Measurements from ENCODE around the gene CACNA1I. TPM values are rescaled to one million over a fixed set of nuclear protein-coding genes. Genes with fewer than 3 reads are reported as not detected.
"Not testable (repeated sequence)": the region's sequence is repeated elsewhere in the genome, so short reads cannot be mapped to it uniquely, and the experiment has no call there.

The CACNA1I gene
- 0.40 TPM for total RNA-seq

DNA sequence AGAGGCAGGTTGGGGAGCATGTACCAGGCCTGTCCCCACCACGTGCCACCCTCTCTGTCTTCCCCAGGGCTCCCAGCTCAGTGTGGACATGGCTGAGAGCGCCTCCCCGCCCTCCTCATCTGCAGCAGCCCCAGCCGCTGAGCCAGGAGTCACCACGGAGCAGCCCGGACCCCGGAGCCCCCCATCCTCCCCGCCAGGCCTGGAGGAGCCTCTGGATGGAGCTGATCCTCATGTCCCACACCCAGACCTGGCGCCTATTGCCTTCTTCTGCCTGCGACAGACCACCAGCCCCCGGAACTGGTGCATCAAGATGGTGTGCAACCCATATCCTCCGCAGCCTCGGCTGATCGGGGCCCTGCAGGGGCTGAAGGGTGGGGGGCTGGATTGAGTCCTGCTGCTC, at the start of gene CACNA1I:
Gene CACNA1I, plus strand, starts transcription at position 89 of the 400 bp plus-strand sequence. Its CDS starts 0 bp downstream, at position 89.
- DNase-seq (ENCODE audit: low spot score) (no peak), ATAC-seq (no peak)
- intact Hi-C loops (cut with DNase I), result no loop called here

DNA sequence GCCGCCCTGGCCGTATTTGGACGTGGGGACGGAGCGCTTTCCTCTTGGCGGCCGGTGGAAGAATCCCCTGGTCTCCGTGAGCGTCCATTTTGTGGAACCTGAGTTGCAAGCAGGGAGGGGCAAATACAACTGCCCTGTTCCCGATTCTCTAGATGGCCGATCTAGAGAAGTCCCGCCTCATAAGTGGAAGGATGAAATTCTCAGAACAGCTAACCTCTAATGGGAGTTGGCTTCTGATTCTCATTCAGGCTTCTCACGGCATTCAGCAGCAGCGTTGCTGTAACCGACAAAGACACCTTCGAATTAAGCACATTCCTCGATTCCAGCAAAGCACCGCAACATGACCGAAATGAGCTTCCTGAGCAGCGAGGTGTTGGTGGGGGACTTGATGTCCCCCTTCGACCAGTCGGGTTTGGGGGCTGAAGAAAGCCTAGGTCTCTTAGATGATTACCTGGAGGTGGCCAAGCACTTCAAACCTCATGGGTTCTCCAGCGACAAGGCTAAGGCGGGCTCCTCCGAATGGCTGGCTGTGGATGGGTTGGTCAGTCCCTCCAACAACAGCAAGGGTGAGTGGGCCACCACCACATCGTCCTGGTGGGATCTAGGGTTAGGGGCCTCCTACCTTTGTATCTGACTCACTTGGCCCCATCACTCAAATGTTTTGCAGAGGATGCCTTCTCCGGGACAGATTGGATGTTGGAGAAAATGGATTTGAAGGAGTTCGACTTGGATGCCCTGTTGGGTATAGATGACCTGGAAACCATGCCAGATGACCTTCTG, 49.3 kb upstream of the CACNA1I start:
- intact Hi-C loops (cut with DNase I), result loop anchor here (10.0 kb wide), 2 partner anchors 116 to 346 kb away; no protein-coding TSS in a partner anchor
- DNase-seq (ENCODE audit: low spot score); ATAC-seq: not testable (repeated sequence)

GRCh38 chr22:39522091-39522490, 48.5 kb upstream of the CACNA1I start:
- DNase-seq (ENCODE audit: low spot score); ATAC-seq: not testable (repeated sequence)
- intact Hi-C loops (cut with DNase I), result loop anchor here (10.0 kb wide), 2 partner anchors 117 to 347 kb away; no protein-coding TSS in a partner anchor

GRCh38 chr22:39522567-39523300, 47.8 kb upstream of the CACNA1I start:
- no peak for ATAC-seq
- intact Hi-C loops (cut with DNase I), result loop anchor here (10.0 kb wide), 2 partner anchors 118 to 348 kb away; no protein-coding TSS in a partner anchor

DNA sequence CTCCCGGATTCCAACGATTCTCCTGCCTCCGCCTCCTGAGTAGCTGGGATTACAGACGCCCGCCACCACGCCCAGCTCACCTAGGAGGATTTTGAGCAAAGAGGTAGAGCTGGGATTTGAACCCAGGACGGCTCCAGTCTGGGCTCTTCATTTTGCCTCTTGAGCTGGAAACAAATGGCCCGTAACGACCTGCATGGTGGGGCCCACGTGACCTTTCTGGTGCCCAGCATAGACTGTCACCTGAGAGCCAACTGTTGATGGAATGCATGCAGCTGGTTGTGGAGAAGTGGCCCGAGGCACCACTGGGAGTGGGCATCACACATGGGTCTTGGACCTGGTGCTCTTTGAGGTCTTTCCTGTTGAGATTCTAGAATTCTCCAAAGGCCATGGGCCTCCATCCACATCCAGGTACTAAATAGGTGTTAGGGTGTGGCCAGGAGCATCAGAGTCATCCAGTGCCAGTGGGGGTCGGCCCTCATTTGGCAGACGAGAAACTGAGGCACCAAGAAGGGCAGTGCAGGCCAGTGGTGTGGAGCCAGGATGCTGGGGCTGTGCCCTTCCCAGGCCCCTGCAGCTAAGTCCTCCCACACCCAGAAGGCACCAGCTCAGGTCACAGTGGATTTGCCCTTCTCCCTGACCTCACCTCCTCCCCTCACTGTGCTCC, 46.3 kb upstream of the CACNA1I start:
- intact Hi-C loops (cut with DNase I), result loop anchor here (10.0 kb wide), 2 partner anchors 119 to 349 kb away; no protein-coding TSS in a partner anchor
- DNase-seq (ENCODE audit: low spot score), result no peak
- ATAC-seq, result no peak

More at GRCh38 chr22:39522567-39523300, 47.8 kb upstream of the CACNA1I start:
- no peak for DNase-seq (ENCODE audit: low spot score)

DNA sequence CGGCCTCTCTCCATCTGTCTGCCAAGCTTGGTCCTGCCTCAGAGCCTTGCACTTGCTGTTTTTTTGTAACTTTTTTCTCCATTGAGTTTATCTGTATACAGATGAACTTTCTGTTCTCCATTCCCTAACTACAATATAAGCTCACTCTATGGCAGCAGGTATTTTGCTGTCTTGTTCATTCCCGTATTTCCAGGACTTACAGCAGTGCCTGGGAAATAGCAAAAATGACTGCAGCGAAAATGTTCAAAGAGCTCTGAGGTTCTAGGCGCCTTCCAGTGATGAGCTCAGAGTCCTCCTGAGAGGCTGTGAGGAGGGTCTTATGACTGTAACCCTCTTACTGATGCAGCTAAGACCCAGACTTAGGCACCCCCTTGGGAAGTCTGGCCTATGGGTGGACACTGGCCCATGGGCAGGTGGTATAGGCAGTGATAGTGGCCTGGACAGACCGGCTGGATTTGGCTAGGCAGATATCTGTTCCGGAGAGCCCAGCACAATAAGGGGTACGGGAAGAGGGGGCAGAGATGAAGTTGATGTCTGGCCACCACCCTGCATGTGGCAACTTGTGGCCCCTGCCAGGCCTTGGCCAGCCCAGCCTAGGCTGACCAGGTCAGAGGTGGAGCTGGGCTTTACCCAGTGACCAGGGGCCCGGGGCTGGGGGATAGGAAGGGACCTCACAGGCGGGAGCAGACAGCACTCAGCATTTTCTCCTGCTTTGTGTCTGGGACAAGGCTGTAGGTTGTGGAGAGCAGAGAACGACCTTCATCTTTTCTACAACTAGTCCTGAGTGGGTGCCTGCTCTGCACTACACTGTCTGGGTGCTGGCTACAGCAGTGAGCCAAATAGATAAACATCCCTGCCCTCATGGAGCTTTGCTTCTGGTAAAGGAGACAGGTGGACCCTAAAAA, 45.5 kb upstream of the CACNA1I start:
- intact Hi-C loops (cut with DNase I), result loop anchor here (10.0 kb wide), 2 partner anchors 120 to 350 kb away; no protein-coding TSS in a partner anchor
- DNase-seq (ENCODE audit: low spot score), result no peak
- no peak for ATAC-seq

GRCh38 chr22:39525658-39525975, 44.9 kb upstream of the CACNA1I start:
- DNase-seq (ENCODE audit: low spot score) (no peak), ATAC-seq (no peak)
- intact Hi-C loops (cut with DNase I), result loop anchor here (10.0 kb wide), 2 partner anchors 121 to 351 kb away; no protein-coding TSS in a partner anchor

GRCh38 chr22:39526736-39527171, 43.8 kb upstream of the CACNA1I start:
- DNase-seq (ENCODE audit: low spot score) (no peak), ATAC-seq (no peak)
- intact Hi-C loops (cut with DNase I), result loop anchor here (10.0 kb wide), 2 partner anchors 122 to 352 kb away; no protein-coding TSS in a partner anchor

DNA sequence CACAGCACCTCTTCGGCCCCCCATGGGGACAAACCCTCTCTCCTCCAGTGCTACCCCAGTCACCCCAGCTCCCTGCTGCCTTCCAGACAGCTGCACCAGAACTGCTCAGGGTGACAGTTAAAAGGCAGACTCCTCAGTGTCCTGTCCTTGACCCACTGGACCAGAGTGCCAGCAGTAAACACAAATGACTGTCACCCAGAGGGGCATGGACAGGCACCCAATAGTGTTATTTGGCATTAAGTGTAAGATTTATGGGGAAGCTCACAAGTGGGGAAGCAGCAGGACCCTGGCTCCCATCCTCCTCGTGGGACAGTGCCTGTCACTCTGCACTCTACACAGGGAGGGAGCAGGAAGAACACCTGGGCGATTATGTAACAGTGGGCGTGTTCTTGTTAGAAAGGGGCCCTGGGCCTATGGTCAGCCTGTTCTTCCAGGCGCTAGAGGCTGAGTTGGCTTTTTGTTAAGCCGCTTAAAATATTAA, 43.0 kb upstream of the CACNA1I start:
- no peak for DNase-seq (ENCODE audit: low spot score)
- ATAC-seq, result no peak
- intact Hi-C loops (cut with DNase I), result loop anchor here (10.0 kb wide), 2 partner anchors 123 to 353 kb away; no protein-coding TSS in a partner anchor

DNA sequence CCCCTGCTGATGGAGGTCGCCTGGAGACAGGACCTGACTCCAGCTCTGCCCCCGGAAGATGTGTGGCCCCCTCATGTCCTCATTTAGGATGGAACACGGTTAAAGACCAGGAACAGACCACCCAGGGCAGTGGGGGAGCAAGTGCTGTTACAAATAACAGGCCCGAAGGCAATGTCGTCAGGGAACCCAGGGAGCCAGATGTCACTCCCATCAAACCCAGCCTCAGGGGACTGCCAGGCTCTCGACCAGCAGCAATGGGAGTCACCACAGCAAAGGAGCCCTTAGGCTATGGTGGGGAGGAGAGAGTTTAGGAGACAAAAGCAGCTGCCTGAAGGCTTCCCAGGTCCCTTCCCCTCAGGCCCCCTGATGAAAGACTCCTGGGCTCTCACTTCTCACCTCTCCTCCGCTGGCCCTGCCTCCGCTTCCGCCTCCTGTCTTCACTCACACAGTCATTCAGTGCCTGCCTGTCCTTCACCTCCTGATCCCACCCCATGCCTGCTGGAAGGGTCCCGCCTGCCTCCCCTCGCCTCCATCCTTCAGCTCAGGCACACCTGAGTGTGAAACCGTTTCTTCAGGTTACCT, 42.4 kb upstream of the CACNA1I start:
- no peak for ATAC-seq
- intact Hi-C loops (cut with DNase I), result loop anchor here (10.0 kb wide), 2 partner anchors 123 to 353 kb away; no protein-coding TSS in a partner anchor
- no peak for DNase-seq (ENCODE audit: low spot score)

DNA sequence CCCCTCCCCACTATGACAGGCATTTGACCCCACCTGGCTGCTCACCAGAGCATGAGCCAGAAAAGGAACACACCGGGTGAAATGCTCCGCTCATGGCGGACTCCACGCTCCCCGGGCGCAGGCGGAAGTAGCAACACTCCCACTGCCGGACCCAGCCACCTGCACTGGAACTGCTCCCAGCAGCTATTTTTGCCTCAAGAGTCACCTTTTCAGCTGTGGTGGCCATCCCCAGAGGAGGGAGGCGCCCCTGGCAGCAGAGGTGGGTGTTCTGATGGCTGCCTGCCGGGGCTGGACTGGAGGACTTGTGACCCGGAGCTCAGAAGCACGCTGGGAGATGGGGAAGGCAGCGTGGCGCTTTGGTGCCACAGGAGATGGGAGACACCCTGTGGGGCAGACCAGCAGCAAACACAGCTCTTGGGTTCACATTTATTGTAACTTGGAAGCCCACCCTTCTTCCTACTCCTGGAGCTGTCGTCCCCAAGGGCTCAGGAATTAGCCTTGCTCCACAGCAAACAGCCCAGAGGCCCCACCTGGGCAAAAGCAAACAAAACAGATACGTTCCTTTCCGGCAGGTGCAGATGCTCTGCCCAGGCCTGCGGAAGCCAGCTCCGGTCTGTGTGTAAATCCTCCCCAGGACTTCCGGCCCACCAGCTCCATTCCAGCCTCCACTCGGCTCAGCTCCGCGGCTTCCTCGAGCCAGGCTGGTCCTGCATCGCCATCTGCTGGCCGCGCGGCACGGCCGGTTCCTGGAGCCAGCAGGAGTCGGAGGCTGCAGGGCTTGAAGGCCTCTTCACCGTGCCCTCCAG, 41.7 kb upstream of the CACNA1I start:
- intact Hi-C loops (cut with DNase I), result loop anchor here (10.0 kb wide), 2 partner anchors 124 to 354 kb away; no protein-coding TSS in a partner anchor
- peak; percentile 62 for ATAC-seq
- peak; percentile 95 for DNase-seq (ENCODE audit: low spot score)

DNA sequence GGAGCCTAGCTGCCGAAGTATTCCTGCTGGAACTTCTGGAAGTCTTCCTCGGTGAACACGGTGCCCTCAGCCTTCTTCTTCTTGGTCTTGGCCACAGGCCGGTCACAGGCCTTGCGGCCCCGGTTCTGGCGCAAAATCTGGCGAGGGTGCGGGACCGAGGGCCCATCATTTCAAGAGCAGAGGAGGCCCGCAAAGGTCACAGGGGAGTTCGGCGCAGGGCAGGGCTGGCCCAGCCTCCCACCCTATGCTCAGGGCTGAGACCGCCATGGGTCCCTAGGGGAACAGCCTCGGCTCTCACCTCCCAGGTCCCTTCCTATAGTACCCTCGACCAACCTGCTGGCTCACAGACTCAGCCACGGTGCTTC, 41.1 kb upstream of the CACNA1I start:
- intact Hi-C loops (cut with DNase I), result loop anchor here (10.0 kb wide), 2 partner anchors 125 to 355 kb away; no protein-coding TSS in a partner anchor
- DNase-seq (ENCODE audit: low spot score) (no peak), ATAC-seq (no peak)

GRCh38 chr22:39530116-39530515, 40.4 kb upstream of the CACNA1I start:
- ATAC-seq, result no peak
- DNase-seq (ENCODE audit: low spot score), result no peak
- intact Hi-C loops (cut with DNase I), result no loop called here

GRCh38 chr22:39530692-39531331, 39.7 kb upstream of the CACNA1I start:
- no peak for ATAC-seq
- DNase-seq (ENCODE audit: low spot score), result peak; percentile 62
- intact Hi-C loops (cut with DNase I), result no loop called here

- intact Hi-C loops (cut with DNase I), result no loop called here
- peak; percentile 100 for DNase-seq (ENCODE audit: low spot score)
- peak; percentile 93 for ATAC-seq
These were observed 38.1 kb upstream of the CACNA1I start, which contains the start of gene RPS19BP1 for GRCh38 chr22:39532215-39533073. RPS19BP1 (minus strand) TSS chr22:39532748; CDS start chr22:39532738, 10 bp downstream.

Data from sciatic nerve (tissue), 2 donors.